Epithelial cell of esophagus (primary cell): ENCODE measurements around the gene ZNF155.

Experiments
- DNase-seq: peaks from one replicate; pipeline ENCODE4 v3.0.0; 2010; ENCODE audit warnings: low read depth
- H3K4me3 ChIP-seq: 2 replicates; pipeline ENCODE4 v1.5.1; 2011; ENCODE audit warnings: mild to moderate bottlenecking, low read length, control low read depth
- CTCF ChIP-seq: IDR thresholded peaks from 2 replicates; pipeline ENCODE4 v1.5.1; 2011; ENCODE audit warnings: low read depth, mild to moderate bottlenecking, low read length, control low read depth, inconsistent platforms; ENCODE audit not compliant: insufficient read depth; ENCODE audit errors: missing control alignments

Gene ZNF155

DNA sequence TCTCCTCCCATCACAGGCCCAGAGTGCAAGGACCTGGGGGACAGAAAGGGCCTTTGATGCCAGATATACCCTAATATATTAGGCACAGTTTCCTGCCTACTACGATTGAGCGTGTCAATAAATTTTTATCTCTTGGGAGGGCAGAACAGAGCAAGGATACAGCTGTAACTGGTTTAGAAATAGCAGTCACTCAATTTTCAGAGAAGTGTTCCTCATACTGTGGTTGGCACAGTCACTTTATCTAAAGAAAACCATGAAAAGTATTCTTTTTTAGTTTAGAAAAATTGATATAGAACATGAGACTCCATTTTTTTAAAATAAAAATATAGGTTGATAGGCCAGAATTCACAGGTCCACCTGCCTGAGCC is 460 bp upstream of the ZNF155 start:
- peak overlapping the region; percentile 96 for H3K4me3 ChIP-seq
- no peak for DNase-seq
- TF ChIP-seq CTCF = no peak

- peak overlapping the region; percentile 96 for H3K4me3 ChIP-seq
- DNase-seq = no peak
- TF ChIP-seq CTCF = no peak
Observed at GRCh38 chr19:43984687-43985000, 656 bp downstream of the ZNF155 start.

DNA sequence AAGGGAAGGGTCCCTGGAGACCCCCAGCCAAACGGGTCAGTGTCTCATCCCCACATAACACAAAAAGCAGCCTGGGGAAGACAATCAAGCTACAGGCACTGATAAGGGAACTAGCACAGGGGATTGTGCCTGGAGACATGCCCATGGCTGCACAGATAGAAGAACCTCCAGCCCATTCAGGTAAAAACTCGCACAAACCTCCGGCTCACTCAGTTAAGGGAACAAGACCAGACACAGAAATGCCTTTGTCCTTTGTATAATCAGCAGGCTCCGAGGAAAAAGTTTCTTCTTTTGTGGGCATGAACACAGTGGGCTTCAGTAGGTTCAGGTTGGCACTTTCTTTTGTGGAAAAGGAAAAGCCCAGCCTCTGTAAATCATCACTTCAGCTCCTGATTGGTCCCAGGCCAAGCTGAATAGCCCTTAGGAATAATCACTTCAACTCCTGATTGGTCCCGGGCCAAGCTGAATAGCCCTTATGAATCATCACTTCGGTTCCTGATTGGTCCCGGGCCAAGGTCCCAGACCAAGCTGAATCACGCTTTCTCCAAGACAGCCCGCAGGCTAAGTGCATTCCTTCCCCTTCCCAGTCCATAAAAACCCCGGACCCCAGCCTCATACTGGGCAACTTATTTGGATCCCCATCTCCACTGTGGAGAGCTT is 13.8 kb downstream of the ZNF155 start:
- TF ChIP-seq CTCF = no peak
- no peak for DNase-seq
- H3K4me3 ChIP-seq = no peak overlapping the region

DNA sequence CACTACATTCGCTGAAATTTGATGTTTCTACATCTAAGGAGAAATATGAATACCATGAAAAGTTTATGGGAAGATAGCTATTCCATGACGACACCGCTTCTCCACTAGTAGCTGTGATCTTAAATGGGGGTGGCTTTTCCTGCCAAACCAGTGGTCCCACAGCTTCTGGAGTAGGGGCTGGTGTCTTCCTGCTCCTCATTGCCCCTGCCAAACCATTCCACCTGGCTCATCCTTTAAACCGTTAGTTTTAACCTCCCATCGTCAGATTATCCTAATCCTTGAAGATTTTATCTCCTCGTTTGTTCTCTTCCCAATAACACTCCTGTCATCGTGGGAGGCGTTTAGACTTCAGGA is 18.2 kb downstream of the ZNF155 start:
- TF ChIP-seq CTCF = no peak
- H3K4me3 ChIP-seq = peak overlapping the region; percentile 98
- DNase-seq = no peak

- TF ChIP-seq CTCF = no peak
Observed at GRCh38 chr19:44002566-44003460, 18.8 kb downstream of the ZNF155 start, which contains the start of gene ZNF230. Gene ZNF230 (plus strand): TSS chr19:44002957. CDS start chr19:44007079, 4,122 bp downstream.

DNA sequence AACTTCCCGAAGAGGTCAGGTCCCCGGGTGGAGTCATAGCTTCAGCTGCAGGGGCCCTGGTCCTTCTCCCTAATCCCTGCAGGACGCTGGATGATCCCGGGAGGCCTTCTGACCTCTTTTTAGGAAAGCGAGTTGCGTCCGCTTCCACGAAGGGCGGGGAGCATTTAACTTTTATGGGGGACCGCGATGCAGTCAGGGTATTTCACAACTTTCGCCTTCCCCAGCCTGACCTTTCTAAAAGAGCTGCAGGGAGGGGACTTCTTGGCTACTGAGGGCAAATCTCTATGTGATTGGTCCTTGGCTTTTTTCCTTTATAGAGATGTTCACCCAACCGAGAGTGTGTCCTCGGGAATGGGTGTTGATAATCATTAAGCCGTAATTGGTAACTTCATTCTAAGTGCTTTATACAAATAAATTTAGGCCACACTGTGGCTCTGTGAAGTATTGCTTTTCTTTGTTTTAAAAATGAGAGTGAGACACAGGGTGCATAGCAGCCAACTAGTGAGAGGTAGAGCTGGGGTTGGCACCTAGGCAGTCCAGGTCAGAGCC is 19.5 kb downstream of the ZNF155 start:
- TF ChIP-seq CTCF = no peak
- peak overlapping the region; percentile 98 for H3K4me3 ChIP-seq
- DNase-seq = peak; percentile 20

More at GRCh38 chr19:44002566-44003460, 18.8 kb downstream of the ZNF155 start, which contains the start of gene ZNF230:
- peak; percentile 98 for DNase-seq
- H3K4me3 ChIP-seq = peak within 1 kb of the TSS; percentile 98

DNA sequence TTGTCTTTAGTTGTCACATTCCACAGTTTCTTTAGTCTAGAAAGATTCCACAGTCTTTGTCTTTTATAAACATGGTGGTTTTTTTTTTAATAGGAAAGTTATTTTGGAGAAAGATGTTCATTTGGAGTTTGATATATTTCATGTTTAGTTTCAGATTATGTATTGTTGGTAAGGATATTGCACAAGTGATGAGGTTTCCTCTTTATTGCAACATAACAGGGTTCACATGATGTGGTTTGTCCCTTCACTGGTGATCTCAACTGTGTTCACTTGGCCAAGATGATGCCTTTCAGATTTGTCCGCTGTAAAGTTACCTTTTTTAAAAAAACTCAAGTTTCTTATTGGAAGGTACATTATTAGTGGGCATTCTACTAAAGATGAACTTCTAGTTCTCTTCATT is 22.0 kb downstream of the ZNF155 start:
- peak; percentile 42 for DNase-seq
- TF ChIP-seq CTCF = no peak
- H3K4me3 ChIP-seq = no peak overlapping the region
